HG03103 (cell line): ENCODE measurements around the gene ARHGAP4.

Experiments used
- ATAC-seq: cut with Tn5 transposase; IDR thresholded peaks from one replicate; pipeline ENCODE4 v1.9.1; 2021; ENCODE audit warnings: low read depth; ENCODE audit not compliant: unreplicated experiment

The ARHGAP4 gene

GRCh38 chrX:153870288-153870690, 55.8 kb downstream of the ARHGAP4 start:
- no peak for ATAC-seq

DNA sequence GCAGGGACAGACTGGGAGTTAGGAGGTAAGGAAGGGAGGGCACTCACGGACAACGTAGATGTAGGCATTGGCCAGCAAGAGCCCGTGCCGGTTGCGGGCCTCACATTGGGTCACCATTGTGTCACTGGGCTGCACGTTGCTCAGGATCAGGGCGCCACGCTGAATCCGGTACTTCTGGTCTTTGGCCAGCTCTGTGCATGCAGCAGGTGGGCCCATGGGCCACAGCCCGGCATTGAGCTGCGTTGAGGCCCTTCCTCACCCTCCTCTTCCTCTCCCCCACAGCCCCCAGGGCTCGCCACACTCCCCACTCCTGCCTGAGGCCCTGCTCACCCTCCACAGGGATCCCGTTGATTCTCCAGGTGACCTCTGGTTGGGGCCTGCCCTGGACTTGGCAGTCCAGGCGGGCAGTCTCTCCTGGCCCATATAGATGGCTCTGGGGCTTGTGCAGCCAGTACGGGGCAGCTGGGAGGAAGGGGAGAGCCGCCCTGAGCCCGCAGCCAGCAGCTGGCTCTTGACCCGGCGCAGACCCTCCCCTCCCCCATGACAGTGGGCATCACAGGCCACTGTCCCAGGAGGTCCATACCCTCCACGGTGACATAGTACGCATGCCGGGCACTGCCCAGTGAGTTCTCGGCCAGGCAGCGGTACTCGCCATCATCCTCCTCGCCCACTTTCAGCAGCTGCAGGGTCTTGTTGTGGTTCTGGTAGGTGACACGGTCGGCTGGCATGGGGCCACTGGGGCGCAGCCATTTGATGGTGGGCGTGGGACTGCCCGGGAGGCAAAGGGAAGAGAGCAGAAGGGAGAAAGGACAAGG, 56.4 kb downstream of the ARHGAP4 start:
- ATAC-seq: no peak

GRCh38 chrX:153868576-153869472, 57.2 kb downstream of the ARHGAP4 start:
- ATAC-seq: no peak

GRCh38 chrX:153867671-153868070, 58.4 kb downstream of the ARHGAP4 start:
- no peak for ATAC-seq

- no peak for ATAC-seq
These were observed 58.9 kb downstream of the ARHGAP4 start for GRCh38 chrX:153867139-153867538.

DNA sequence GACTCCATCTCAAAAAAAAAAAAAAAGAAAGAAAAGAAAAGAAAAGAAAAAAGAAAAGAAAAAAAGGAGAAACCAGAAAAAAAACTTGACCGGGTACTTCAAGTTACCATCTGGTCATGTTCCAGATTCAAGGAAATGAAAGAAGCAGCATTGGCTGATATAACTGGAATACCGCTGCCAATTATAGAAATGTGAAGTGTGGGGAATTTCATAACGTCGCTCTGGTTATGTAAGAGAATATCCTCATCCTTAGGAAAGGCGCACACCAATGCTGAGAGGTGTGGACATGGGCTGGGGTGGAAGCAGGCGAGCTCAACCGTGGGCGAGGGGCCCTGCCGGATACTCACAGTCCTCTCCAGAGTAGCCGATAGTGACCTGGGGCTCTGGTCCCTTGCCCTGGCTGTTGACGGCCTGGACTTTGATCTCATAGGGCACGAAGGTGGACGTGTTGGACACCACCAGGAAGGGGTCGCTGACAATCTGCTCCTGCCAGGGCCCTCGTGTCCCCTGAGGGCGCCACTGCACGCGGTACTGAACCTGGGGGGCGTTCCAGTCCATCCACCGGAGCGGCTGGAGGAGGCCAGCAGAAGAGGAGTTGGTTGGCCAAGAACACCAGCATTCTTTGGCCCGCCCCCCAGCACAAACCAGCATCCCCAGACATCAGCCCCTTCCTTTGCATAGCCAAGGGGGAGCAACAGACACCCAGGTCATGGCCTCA, 59.6 kb downstream of the ARHGAP4 start:
- ATAC-seq: no peak

GRCh38 chrX:153865685-153866084, 60.4 kb downstream of the ARHGAP4 start:
- ATAC-seq: no peak

DNA sequence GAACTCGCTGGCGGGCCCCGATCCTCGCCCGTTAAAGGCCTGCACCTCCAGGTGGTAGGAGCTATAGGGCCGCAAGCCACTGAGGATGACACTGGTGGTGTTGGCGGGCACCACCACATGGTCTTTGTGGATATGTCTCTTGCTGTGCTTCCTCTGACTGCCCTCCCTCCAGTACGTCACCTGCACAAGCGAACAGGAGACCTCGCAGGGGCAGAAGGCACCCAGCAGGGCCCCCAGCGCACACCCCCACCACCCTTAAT, 60.8 kb downstream of the ARHGAP4 start:
- no peak for ATAC-seq

DNA sequence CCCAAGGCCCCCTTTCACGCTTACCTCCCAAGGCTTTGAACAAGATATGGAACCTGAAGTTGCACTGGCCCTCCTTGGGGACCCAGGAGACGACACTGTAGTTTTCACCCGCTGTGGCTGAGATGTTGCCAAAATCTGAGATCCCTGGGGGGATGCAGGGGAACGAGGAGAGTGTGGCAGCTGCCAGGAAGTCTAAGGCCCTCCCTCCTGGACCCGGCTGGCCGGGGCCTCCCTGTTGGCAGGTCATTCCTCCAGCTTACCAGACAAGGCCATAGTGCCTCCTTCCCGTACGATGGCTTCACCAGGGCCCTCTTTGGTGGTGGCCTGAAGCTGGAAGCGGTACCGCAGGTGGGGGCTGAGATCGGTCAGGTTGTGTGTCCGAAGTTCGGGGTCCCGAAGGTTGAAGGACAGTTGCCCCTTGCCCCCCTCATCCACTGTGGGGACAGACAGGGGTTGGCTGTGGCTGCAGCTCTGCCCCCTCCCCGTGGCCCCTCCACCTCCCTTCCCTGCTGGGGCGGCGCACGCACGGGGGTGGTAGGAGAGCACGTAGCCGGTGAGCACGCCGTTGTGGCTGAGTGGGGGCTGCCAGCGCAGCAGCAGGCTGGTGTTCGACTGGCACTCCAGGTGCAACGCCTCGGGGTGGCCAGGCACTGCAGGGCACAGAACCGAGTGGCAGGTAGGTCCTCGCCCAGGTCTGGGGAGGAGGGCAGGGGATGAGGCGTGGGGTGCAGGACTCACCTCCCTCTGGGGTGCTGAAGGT, 61.3 kb downstream of the ARHGAP4 start:
- ATAC-seq: no peak

DNA sequence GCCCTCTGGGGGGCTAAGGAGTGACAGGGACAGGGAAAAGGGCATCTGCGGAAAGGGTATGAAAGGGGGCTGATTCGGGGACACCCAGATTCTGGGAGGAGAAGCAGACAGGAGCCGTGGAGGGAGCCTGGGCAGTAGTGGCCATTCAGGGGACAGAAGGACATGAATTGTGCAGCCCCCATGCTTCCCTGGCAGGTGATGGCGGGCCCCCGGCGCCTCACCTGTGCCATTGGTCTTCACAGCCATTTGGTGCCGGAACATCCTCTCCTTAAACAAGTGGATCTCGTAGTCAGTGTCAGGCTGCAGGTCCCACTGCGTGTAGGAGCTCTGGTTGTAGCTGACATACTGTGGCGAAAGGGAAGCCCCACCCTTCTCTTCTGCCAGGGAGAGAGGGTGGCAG, 62.0 kb downstream of the ARHGAP4 start:
- no peak for ATAC-seq

GRCh38 chrX:153863251-153863991, 62.6 kb downstream of the ARHGAP4 start:
- no peak for ATAC-seq

- ATAC-seq: no peak
These were observed 63.5 kb downstream of the ARHGAP4 start for GRCh38 chrX:153862369-153863250.

GRCh38 chrX:153861733-153862310, 64.2 kb downstream of the ARHGAP4 start:
- no peak for ATAC-seq

DNA sequence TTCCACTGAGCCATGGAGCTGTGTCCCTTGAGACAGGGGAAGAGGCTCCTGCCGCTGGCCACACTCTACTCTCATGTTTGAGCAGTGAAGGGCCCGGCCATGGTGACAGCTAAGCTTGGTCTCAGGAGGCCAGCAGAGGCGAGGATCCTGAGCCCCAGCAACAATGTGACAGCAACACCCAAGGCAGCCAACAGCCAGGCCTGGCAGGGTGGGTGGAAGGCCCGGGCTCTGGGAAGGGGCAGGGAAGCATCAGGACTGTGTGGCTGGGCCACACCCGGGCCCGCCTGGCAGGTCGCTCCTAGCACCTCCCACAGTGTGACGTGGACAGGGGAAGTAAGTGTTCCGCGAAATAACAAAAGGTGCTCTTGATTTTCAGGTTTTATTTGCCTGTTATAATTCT, 64.9 kb downstream of the ARHGAP4 start:
- no peak for ATAC-seq
